HuH-7.5 (cell line): ENCODE data around the gene IGSF21.

Source experiments
- DNase-seq: peaks from one replicate; pipeline ENCODE4 v3.0.0; 2011; ENCODE audit warnings: low spot score

IGSF21 gene

GRCh38 chr1:18229625-18230024 lies 122.0 kb downstream of the IGSF21 start:
- no peak for DNase-seq

GRCh38 chr1:18230321-18230720 lies 122.7 kb downstream of the IGSF21 start:
- no peak for DNase-seq

GRCh38 chr1:18230840-18231239 lies 123.2 kb downstream of the IGSF21 start:
- no peak for DNase-seq

- DNase-seq: no peak
Measured at GRCh38 chr1:18232052-18232451, 124.5 kb downstream of the IGSF21 start.

- no peak for DNase-seq
Measured at GRCh38 chr1:18233176-18233864, 125.7 kb downstream of the IGSF21 start.

GRCh38 chr1:18234790-18235242 lies 127.2 kb downstream of the IGSF21 start:
- peak; percentile 69 for DNase-seq

GRCh38 chr1:18237371-18237770 lies 129.8 kb downstream of the IGSF21 start:
- no peak for DNase-seq

GRCh38 chr1:18238190-18238589 lies 130.6 kb downstream of the IGSF21 start:
- DNase-seq: no peak

GRCh38 chr1:18239671-18240070 lies 132.1 kb downstream of the IGSF21 start:
- DNase-seq: no peak

- no peak for DNase-seq
Measured at GRCh38 chr1:18240906-18241305, 133.3 kb downstream of the IGSF21 start.

GRCh38 chr1:18241891-18242290 lies 134.3 kb downstream of the IGSF21 start:
- DNase-seq: no peak

- no peak for DNase-seq
Measured at GRCh38 chr1:18243503-18244175, 136.0 kb downstream of the IGSF21 start.

- DNase-seq: no peak
Measured at GRCh38 chr1:18244762-18245161, 137.2 kb downstream of the IGSF21 start.

- DNase-seq: no peak
Measured at GRCh38 chr1:18245647-18246046, 138.0 kb downstream of the IGSF21 start.

- no peak for DNase-seq
Measured at GRCh38 chr1:18246543-18246942, 138.9 kb downstream of the IGSF21 start.

- DNase-seq: no peak
Measured at GRCh38 chr1:18247151-18247550, 139.6 kb downstream of the IGSF21 start.

GRCh38 chr1:18249631-18250030 lies 142.0 kb downstream of the IGSF21 start:
- DNase-seq: no peak

GRCh38 chr1:18253093-18253492 lies 145.5 kb downstream of the IGSF21 start:
- DNase-seq: no peak

- DNase-seq: peak; percentile 52
Measured at GRCh38 chr1:18256282-18257235, 149.0 kb downstream of the IGSF21 start.

- no peak for DNase-seq
Measured at GRCh38 chr1:18257778-18258177, 150.2 kb downstream of the IGSF21 start.

GRCh38 chr1:18261891-18262290 lies 154.3 kb downstream of the IGSF21 start:
- DNase-seq: no peak

GRCh38 chr1:18262726-18263125 lies 155.1 kb downstream of the IGSF21 start:
- no peak for DNase-seq
